Motor neuron (in vitro differentiated cells): ENCODE data around the gene WDR53. TPM values are rescaled to one million over a fixed set of nuclear protein-coding genes. Genes with fewer than 3 reads are reported as not detected.
"Not testable (repeated sequence)": the region's sequence is repeated elsewhere in the genome, so short reads cannot be mapped to it uniquely, and the experiment has no call there.

Experiments used
- ATAC-seq, 8 experiments: fragments of 200-7000 bp; cut with Tn5 transposase; replicated peaks in 6 of 8; 2 replicates each; pipeline ENCODE4 v1.8.0; 2021; ENCODE audit warnings: mild to moderate bottlenecking in 8 of 8, moderate library complexity in 8 of 8
- H3K27ac ChIP-seq, 2 donors: fragments of 250-450 bp; sonication (Bioruptor Pico); 2 replicates each; pipeline ENCODE4 v1.9.0; 2021; ENCODE audit warnings: antibody characterized with exemption in 2 of 2, mild to moderate bottlenecking in 2 of 2, moderate library complexity in 1 of 2
- H3K4me1 ChIP-seq, 2 donors: fragments of 250-450 bp; sonication (Bioruptor Pico); replicated peaks in 1 of 2; 2 replicates each; pipeline ENCODE4 v1.6.1; 2021; ENCODE audit warnings: antibody characterized with exemption in 2 of 2, mild to moderate bottlenecking in 2 of 2, moderate library complexity in 1 of 2
- H3K4me3 ChIP-seq, 5 donors: fragments of 250-450 bp; sonication (Bioruptor Pico); 2 replicates each; pipeline ENCODE4 v1.9.0; 2021; ENCODE audit warnings: antibody characterized with exemption in 5 of 5, mild to moderate bottlenecking in 5 of 5, moderate library complexity in 4 of 5
- WGBS, 10 experiments: fragments of 450-650 bp; shearing (Covaris generic); methylation state at CpG; one replicate each; pipeline ENCODE4 v1.0.0; 2022; 5-methylcytosine and 5-hydroxymethylcytosine counted together
- in situ Hi-C, 9 experiments: fragments of 400-800 bp; cut with MboI; loops; one replicate each; pipeline ENCODE4 v1.15.0; 2021; ENCODE audit warnings: low sequenced_read_pairs in 9 of 9, low pct_unique_long_range_greater_than_20kb in 2 of 9; ENCODE audit not compliant: unreplicated experiment in 9 of 9
- total RNA-seq, 8 experiments: library from RNA; unstranded; fragments of 300-600 nt; gene quantifications; 2 replicates each; pipeline versions ENCODE4 v1.2.3 to v1.2.4, GENCODE V29; 2022

The WDR53 gene
- total RNA-seq, 8 experiments from 2014 or later, result 5.7 to 13.1 (median 9.4) TPM

DNA sequence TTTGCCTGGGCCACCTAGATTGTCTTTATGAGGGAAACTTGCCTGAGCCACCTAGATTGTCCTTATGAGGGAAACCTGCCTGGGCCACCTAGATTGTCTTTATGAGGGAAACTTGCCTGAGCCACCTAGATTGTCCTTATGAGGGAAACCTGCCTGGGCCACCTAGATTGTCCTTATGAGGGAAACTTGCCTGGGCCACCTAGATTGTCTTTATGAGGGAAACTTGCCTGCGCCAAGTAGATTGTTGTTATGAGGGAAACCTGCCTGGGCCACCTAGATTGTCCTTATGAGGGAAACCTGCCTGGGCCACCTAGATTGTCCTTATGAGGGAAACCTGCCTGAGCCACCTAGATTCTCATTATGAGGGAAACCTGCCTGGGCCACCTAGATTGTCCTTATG, 57.2 kb downstream of the WDR53 start:
- in situ Hi-C loops, result loop anchor here in 1 of 9 experiments (25.0 kb wide), 2 partner anchors 249 to 474 kb away; no protein-coding TSS in a partner anchor
- H3K4me1 ChIP-seq, H3K4me3 ChIP-seq, ATAC-seq, H3K27ac ChIP-seq: not testable (repeated sequence)
- WGBS, 10 experiments, result 100% methylated on average over 1 of the region's 1 CpG; no CpG with 5 or more reads in 9 of the 10 experiments

DNA sequence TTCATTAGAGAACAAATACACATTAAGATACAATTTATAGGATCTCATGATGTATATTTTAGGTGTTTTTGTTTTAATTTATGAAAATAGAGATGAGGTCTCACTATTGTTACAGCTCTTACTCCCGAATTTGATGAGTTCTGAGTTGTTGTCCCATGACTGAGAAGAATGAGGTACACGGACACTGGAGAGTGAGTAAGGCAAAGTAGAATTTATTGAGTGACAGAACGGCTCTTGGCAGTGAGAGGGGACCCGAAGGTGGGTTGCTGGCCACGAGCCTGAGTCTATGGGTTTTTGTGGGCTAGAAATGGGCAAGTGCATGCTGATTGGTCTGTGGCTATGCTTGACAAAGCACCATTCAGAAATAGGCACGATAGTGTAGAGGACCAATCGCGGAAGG, 61.7 kb downstream of the WDR53 start:
- WGBS, 10 experiments, result 57 to 98% (median 79%) methylated on average over 3 to 8 of the region's 8 CpGs; no CpG with 5 or more reads in 2 of the 10 experiments
- Histone ChIP-seq H3K27ac (no peak overlapping the region), H3K4me3 (no peak overlapping the region), H3K4me1 (no peaks in the 10 kb centered on the region)
- in situ Hi-C loops, result loop anchor here in 1 of 9 experiments (25.0 kb wide), 2 partner anchors 244 to 469 kb away; no protein-coding TSS in a partner anchor
- no peak for ATAC-seq

DNA sequence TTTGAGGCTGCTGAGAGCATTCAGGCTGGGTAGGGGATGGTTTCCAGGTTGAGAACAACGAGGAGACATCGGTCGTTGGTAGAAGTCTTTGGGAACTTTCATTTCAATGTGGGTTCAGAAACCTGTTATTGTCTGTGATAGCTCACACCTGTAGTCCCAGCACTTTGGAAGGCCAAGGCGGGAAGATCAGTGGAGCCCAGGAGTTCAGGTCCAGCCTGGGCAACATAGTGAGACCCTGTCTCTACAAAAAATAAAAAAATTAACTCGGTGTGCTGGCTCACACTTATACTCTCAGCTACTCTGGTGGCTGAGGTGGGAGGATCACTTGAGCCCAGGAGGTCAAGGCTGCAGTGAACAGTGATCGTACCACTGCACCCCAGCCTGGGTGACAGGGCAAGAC, 63.8 kb downstream of the WDR53 start:
- peaks cover 4 to 6% of the 10 kb centered on the region in 2 donors for H3K4me1 ChIP-seq
- in situ Hi-C loops, result loop anchor here in 1 of 9 experiments (25.0 kb wide), 2 partner anchors 242 to 467 kb away; no protein-coding TSS in a partner anchor
- no peak for ATAC-seq
- no peak overlapping the region for H3K27ac ChIP-seq
- 68 to 100% (median 97%) methylated on average over 1 to 5 of the region's 6 CpGs; no CpG with 5 or more reads in 1 of the 10 experiments for WGBS, 10 experiments
- no peak overlapping the region for H3K4me3 ChIP-seq

Other genes starting within 250 kb of the WDR53 start
- 10 to 100 TPM in 1 of 8 experiments, 1 to 10 TPM in 2, under 1 TPM in 4, not detected in 1; 0.28 to 63.7 (median 0.85) TPM for gene TM4SF19, start 230.2 kb downstream of the WDR53 start, total RNA-seq
- gene UBXN7, start 136.1 kb downstream of the WDR53 start, total RNA-seq, result 10 to 100 TPM; 19.8 to 34.2 (median 25.6) TPM
- gene RNF168, start 64.8 kb downstream of the WDR53 start, total RNA-seq, result 10 to 100 TPM; 10.9 to 23.7 (median 15.3) TPM
- under 1 TPM in 3 of 8 experiments, not detected in 5; 0.09 to 0.31 (median 0.28) TPM for gene SMCO1, start 53.2 kb downstream of the WDR53 start, total RNA-seq
- gene FBXO45, start 106 bp upstream of the WDR53 start, total RNA-seq, result 10 to 100 TPM in 7 of 8 experiments, 1 to 10 TPM in 1; 4.5 to 16.3 (median 12.4) TPM
- under 1 TPM in 6 of 8 experiments, not detected in 2; 0.18 to 0.72 (median 0.47) TPM for gene NRROS, start 71.1 kb upstream of the WDR53 start, total RNA-seq
- 10 to 100 TPM in 4 of 8 experiments, 1 to 10 TPM in 4; 1.9 to 13.6 (median 10.5) TPM for gene CEP19, start 143.7 kb upstream of the WDR53 start, total RNA-seq
- gene PIGX, start 143.8 kb upstream of the WDR53 start, total RNA-seq, result 10 to 100 TPM in 7 of 8 experiments, 1 to 10 TPM in 1; 9.8 to 35.3 (median 24.3) TPM
- 10 to 100 TPM; 20.3 to 50.8 (median 41.9) TPM for gene PAK2, start 171.3 kb upstream of the WDR53 start, total RNA-seq